ENCODE measurements around the gene SEMA5A.

DNA sequence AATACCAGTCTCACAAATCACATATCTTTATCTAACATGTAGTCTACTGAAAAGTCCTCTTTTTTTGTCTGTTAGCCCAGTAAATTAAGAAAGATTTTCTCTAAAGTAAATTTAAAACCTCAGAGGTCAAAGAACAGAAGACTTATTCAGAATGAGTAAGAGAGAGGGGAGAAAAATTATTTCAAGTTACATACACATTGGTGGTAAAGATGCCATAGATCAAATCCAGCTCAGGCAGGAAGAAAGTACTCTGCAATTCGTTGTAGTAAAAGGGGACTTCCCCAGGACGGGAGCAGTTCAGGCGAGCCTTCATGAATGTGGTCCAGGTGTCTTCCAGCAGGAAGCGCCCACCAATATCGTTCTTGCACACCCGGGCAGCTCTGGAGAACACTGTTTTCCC is 344.1 kb downstream of the SEMA5A start:
- TF ChIP-seq, protein P1, sequence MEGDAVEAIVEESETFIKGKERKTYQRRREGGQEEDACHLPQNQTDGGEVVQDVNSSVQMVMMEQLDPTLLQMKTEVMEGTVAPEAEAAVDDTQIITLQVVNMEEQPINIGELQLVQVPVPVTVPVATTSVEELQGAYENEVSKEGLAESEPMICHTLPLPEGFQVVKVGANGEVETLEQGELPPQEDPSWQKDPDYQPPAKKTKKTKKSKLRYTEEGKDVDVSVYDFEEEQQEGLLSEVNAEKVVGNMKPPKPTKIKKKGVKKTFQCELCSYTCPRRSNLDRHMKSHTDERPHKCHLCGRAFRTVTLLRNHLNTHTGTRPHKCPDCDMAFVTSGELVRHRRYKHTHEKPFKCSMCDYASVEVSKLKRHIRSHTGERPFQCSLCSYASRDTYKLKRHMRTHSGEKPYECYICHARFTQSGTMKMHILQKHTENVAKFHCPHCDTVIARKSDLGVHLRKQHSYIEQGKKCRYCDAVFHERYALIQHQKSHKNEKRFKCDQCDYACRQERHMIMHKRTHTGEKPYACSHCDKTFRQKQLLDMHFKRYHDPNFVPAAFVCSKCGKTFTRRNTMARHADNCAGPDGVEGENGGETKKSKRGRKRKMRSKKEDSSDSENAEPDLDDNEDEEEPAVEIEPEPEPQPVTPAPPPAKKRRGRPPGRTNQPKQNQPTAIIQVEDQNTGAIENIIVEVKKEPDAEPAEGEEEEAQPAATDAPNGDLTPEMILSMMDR (IDR thresholded peaks at IDR 0.05), result no peak
- TF ChIP-seq POLR2A (IDR thresholded peaks at IDR 0.05), result no peak

All from uterus (tissue), 2 donors.